Left lung (tissue), 10 donors: ENCODE measurements around the gene ATAD2B. TPM values are rescaled to one million over a fixed set of nuclear protein-coding genes. Genes with fewer than 3 reads are reported as not detected.

Experiments used
- ATAC-seq: fragments of 200-7000 bp; cut with Tn5 transposase; one replicate; pipeline ENCODE4 v1.9.1; 2020; ENCODE audit warnings: moderate library complexity
- DNase-seq, 4 donors: peaks; one replicate each; pipeline ENCODE4 v3.0.0-alpha.2; 2013 to 2020
- H3K27ac ChIP-seq, 2 donors: fragments of 200-600 bp; sonication (generic) in 1 of 2; one replicate each; pipeline versions ENCODE4 v1.5.0 to v1.8.0; 2020 to 2021
- H3K27me3 ChIP-seq, 2 donors: fragments of 200-600 bp; sonication (generic) in 1 of 2; one replicate each; pipeline versions ENCODE4 v1.5.0 to v1.8.0; 2020 to 2021
- H3K36me3 ChIP-seq, 2 donors: fragments of 200-600 bp; sonication (generic) in 1 of 2; one replicate each; pipeline versions ENCODE4 v1.5.0 to v1.8.0; 2020 to 2021
- H3K4me1 ChIP-seq, 2 donors: fragments of 200-600 bp; one replicate each; pipeline ENCODE4 v1.8.0; 2021
- H3K4me3 ChIP-seq, 2 donors: fragments of 200-600 bp; sonication (generic) in 1 of 2; one replicate each; pipeline versions ENCODE4 v1.5.0 to v1.8.0; 2020 to 2021; ENCODE audit warnings: mild to moderate bottlenecking in 1 of 2
- H3K9me3 ChIP-seq, 2 donors: fragments of 200-600 bp; sonication (generic) in 1 of 2; one replicate each; pipeline versions ENCODE4 v1.5.0 to v1.8.0; 2020 to 2021
- intact Hi-C, 2 donors: fragments of 100-400 bp; cut with DNase I; formaldehyde crosslinking; loops; one replicate each; pipeline versions ENCODE4 v1.11.2 to v1.14.2; 2022
- polyA plus RNA-seq, 6 donors: library from polyadenylated mRNA; unstranded; fragments of 120-200 nt; gene quantifications; one replicate each; pipeline ENCODE4 v1.2.1, GENCODE V29; 2013; ENCODE audit not compliant: insufficient read length in 6 of 6
- total RNA-seq, 2 donors: library from RNA; stranded (reverse); fragmentation: NEBNext Ultra II Directional; extraction: Animal tissue kit (Norgen Biotek cat#: 25700); gene quantifications; one replicate each; pipeline ENCODE4 v1.2.1, GENCODE V29; 2021
- TF ChIP-seq, protein P1 (sequence below), 2 donors: fragments of 200-600 bp; sonication (generic) in 1 of 2; IDR thresholded peaks; one replicate each; pipeline versions ENCODE4 v1.5.0 to v1.8.0; 2021; ENCODE audit warnings: antibody characterized with exemption in 2 of 2
- donor health status: DM: no; HTN: yes; CAD: no.
- donor health status: DM: no; HTN: no; CAD: no.

Gene ATAD2B
- total and polyA plus RNA-seq, 8 donors = 20.1 to 27.4 (median 24.6) TPM

GRCh38 chr2:23947350-23947749 lies 20.4 kb upstream of the ATAD2B start:
- no peak overlapping the region for H3K4me3 ChIP-seq
- H3K27ac ChIP-seq = no peak overlapping the region
- TF ChIP-seq, protein P1, sequence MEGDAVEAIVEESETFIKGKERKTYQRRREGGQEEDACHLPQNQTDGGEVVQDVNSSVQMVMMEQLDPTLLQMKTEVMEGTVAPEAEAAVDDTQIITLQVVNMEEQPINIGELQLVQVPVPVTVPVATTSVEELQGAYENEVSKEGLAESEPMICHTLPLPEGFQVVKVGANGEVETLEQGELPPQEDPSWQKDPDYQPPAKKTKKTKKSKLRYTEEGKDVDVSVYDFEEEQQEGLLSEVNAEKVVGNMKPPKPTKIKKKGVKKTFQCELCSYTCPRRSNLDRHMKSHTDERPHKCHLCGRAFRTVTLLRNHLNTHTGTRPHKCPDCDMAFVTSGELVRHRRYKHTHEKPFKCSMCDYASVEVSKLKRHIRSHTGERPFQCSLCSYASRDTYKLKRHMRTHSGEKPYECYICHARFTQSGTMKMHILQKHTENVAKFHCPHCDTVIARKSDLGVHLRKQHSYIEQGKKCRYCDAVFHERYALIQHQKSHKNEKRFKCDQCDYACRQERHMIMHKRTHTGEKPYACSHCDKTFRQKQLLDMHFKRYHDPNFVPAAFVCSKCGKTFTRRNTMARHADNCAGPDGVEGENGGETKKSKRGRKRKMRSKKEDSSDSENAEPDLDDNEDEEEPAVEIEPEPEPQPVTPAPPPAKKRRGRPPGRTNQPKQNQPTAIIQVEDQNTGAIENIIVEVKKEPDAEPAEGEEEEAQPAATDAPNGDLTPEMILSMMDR (IDR thresholded peaks at IDR 0.05) = no peak
- no peaks in the 10 kb centered on the region for H3K27me3 ChIP-seq
- ATAC-seq (no peak), DNase-seq (no peak)
- H3K36me3 ChIP-seq = no peaks in the 10 kb centered on the region
- H3K9me3 ChIP-seq = no peaks in the 10 kb centered on the region
- intact Hi-C loops = no loop called here
- peaks cover 0 to 2% of the 10 kb centered on the region in 2 donors for H3K4me1 ChIP-seq

- H3K4me1 ChIP-seq = peaks cover 0 to 17% of the 10 kb centered on the region in 2 donors
- H3K4me3 ChIP-seq = no peak overlapping the region
- DNase-seq = no peak
- no peaks in the 10 kb centered on the region for H3K9me3 ChIP-seq
- no peaks in the 10 kb centered on the region for H3K27me3 ChIP-seq
- TF ChIP-seq, protein P1 (IDR thresholded peaks at IDR 0.05) = no peak
- ATAC-seq = no peak
- no peak overlapping the region for H3K27ac ChIP-seq
- intact Hi-C loops = no loop called here
- H3K36me3 ChIP-seq = no peaks in the 10 kb centered on the region
Measured at GRCh38 chr2:23944976-23945375, 18.1 kb upstream of the ATAD2B start.

DNA sequence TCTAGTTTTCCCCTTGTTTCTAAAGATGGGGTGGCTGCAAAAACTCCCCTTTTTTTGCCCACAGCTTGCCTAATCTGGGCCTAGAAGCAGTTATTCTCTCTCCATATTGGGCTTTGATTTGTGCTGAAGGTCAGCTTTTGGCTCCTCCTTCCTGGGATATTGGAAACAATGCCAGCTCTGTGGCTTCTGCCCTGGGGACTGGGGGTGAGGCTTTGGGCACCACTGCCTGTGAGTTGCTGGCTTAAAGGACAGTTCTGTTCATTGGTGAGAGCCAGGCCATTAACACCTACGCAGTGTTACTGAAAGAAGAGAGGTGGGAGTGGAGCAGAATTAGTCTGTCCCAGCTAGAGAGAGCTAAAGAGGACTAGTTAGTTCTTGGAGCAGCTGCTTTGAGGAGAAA lies 17.6 kb upstream of the ATAD2B start:
- Histone ChIP-seq H3K27ac (no peak overlapping the region), H3K27me3 (no peaks in the 10 kb centered on the region), H3K36me3 (no peaks in the 10 kb centered on the region), H3K9me3 (no peaks in the 10 kb centered on the region), H3K4me3 (no peak overlapping the region), H3K4me1 (peaks cover 0 to 20% of the 10 kb centered on the region in 2 donors)
- intact Hi-C loops = no loop called here
- TF ChIP-seq, protein P1 (IDR thresholded peaks at IDR 0.05) = no peak
- ATAC-seq (no peak), DNase-seq (no peak)

- ATAC-seq (no peak), DNase-seq (no peak)
- H3K4me1 ChIP-seq = peaks cover 0 to 28% of the 10 kb centered on the region in 2 donors
- H3K9me3 ChIP-seq = no peaks in the 10 kb centered on the region
- no peak overlapping the region for H3K27ac ChIP-seq
- no peaks in the 10 kb centered on the region for H3K36me3 ChIP-seq
- no peak overlapping the region for H3K4me3 ChIP-seq
- intact Hi-C loops = no loop called here
- TF ChIP-seq, protein P1 (IDR thresholded peaks at IDR 0.05) = no peak
- H3K27me3 ChIP-seq = no peaks in the 10 kb centered on the region
Measured at GRCh38 chr2:23943666-23944065, 16.7 kb upstream of the ATAD2B start.

DNA sequence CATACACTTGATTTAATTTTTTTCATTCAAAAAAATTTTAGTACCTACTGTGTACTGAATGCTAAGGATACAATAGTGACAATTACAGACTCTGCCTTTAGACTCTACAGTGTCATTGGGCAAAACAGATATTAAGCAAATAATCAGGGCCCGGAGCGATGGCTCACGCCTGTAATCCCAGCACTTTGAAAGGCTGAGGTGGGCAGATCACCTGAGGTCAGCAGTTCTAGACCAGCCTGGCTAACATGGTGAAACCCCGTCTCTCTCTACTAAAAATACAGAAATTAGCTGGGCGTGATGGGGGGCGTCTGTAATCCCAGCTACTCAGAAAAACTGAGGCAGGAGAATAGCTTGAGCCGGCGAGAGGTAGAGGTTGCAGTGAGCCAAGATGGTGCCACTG lies 14.7 kb upstream of the ATAD2B start:
- H3K9me3 ChIP-seq = no peaks in the 10 kb centered on the region
- intact Hi-C loops = no loop called here
- no peak overlapping the region for H3K27ac ChIP-seq
- peaks cover 0 to 29% of the 10 kb centered on the region in 2 donors for H3K4me1 ChIP-seq
- no peak for ATAC-seq
- no peak for DNase-seq
- H3K27me3 ChIP-seq = no peaks in the 10 kb centered on the region
- TF ChIP-seq, protein P1 (IDR thresholded peaks at IDR 0.05) = no peak
- no peaks in the 10 kb centered on the region for H3K36me3 ChIP-seq
- peak overlapping the region; percentile 66 to 71 for H3K4me3 ChIP-seq
